H1 (cell line): ENCODE results near the gene PHLPP1. TPM values are rescaled to one million over a fixed set of nuclear protein-coding genes. Genes with fewer than 3 reads are reported as not detected.

Experiments used
- CTCF ChIA-PET: fragments of 300-600 bp; sonication (Branson Sonifier 250); formaldehyde crosslinking; loops from one replicate; lab custom pipeline; 2021; ENCODE audit not compliant: partially characterized antibody; lab: Charles Lee
- POLR2A ChIA-PET: fragments of 300-600 bp; sonication (Branson Sonifier 250); formaldehyde crosslinking; loops from one replicate; lab custom pipeline; 2021; ENCODE audit warnings: inconsistent platforms; ENCODE audit not compliant: partially characterized antibody; lab: Charles Lee
- DNase-seq, 2 experiments: peaks; one replicate each; pipeline versions ENCODE4 v3.0.0 to v3.0.0-alpha.2; 2010 to 2022; ENCODE audit warnings: low spot score in 2 of 2, low read depth in 1 of 2, mixed read lengths in 1 of 2
- FAIRE-seq: peaks from 2 replicates; lab custom pipeline; 2011; peaks lifted over from hg19 to GRCh38; lab: Jason Lieb, UNC
- H2AFZ ChIP-seq: 2 replicates; pipeline ENCODE4 v1.8.1; 2012; ENCODE audit warnings: low read length, inconsistent platforms
- H2AK5ac ChIP-seq: 2 replicates; pipeline ENCODE4 v1.6.1; 2013; ENCODE audit warnings: low read depth, low read length
- H2BK120ac ChIP-seq: replicated peaks from 2 replicates; pipeline ENCODE3; 2013; ENCODE audit warnings: low read depth, low read length, inconsistent platforms
- H2BK12ac ChIP-seq: 2 replicates; pipeline ENCODE4 v1.6.1; 2013; ENCODE audit warnings: low read depth, low read length
- H2BK15ac ChIP-seq: 2 replicates; pipeline ENCODE4 v1.6.1; 2013; ENCODE audit warnings: low read length
- H2BK20ac ChIP-seq: 2 replicates; pipeline ENCODE4 v1.6.1; 2013; ENCODE audit warnings: low read length
- H2BK5ac ChIP-seq: 2 replicates; pipeline ENCODE4 v1.6.1; 2013; ENCODE audit warnings: low read depth, low read length
- H3K14ac ChIP-seq: 2 replicates; pipeline ENCODE4 v1.6.1; 2013; ENCODE audit warnings: inconsistent platforms; ENCODE audit not compliant: insufficient read length
- H3K18ac ChIP-seq: 2 replicates; pipeline ENCODE4 v1.6.1; 2013; ENCODE audit warnings: low read length; ENCODE audit errors: extremely low read depth
- H3K23ac ChIP-seq: 2 replicates; pipeline ENCODE4 v1.6.1; 2013; ENCODE audit warnings: inconsistent platforms; ENCODE audit not compliant: insufficient read length
- H3K23me2 ChIP-seq: 2 replicates; pipeline ENCODE4 v1.6.1; 2013; ENCODE audit warnings: low read depth, low read length
- H3K27ac ChIP-seq: 2 replicates; pipeline ENCODE4 v1.6.1; 2011; ENCODE audit warnings: low read depth, low read length, inconsistent platforms
- H3K27me3 ChIP-seq, 4 experiments: replicated peaks in 1 of 4; 1 replicate in 1 of 4; 2 replicates in 3 of 4; pipeline versions ENCODE4 v1.6.1 to v1.8.1; 2011 to 2013; ENCODE audit warnings: low read length in 3 of 4, mild to moderate bottlenecking in 3 of 4, inconsistent platforms in 2 of 4, mixed read lengths in 2 of 4, moderate library complexity in 1 of 4; ENCODE audit not compliant: control insufficient read depth in 3 of 4, insufficient read depth in 3 of 4; ENCODE audit errors: extremely low read depth in 1 of 4
- H3K36me3 ChIP-seq, 4 experiments: 2 replicates each; pipeline versions ENCODE4 v1.6.1 to v1.8.1; 2011 to 2013; ENCODE audit warnings: mild to moderate bottlenecking in 4 of 4, low read length in 3 of 4, moderate library complexity in 2 of 4, control low read depth in 1 of 4, inconsistent platforms in 1 of 4; ENCODE audit not compliant: insufficient read depth in 4 of 4, control insufficient read depth in 2 of 4
- H3K4ac ChIP-seq: replicated peaks from 2 replicates; pipeline ENCODE3; 2013; ENCODE audit warnings: low read length, low read depth, mixed read lengths, inconsistent platforms; ENCODE audit not compliant: insufficient read length
- H3K4me1 ChIP-seq, 4 experiments: replicated peaks in 1 of 4; 1 replicate in 1 of 4; 2 replicates in 3 of 4; pipeline versions ENCODE4 v1.6.1 to v1.8.1; 2011 to 2013; ENCODE audit warnings: low read length in 3 of 4, inconsistent platforms in 2 of 4, mixed read lengths in 1 of 4; ENCODE audit not compliant: insufficient read depth in 4 of 4, control insufficient read depth in 3 of 4
- H3K4me2 ChIP-seq, 2 experiments: 2 replicates each; pipeline versions ENCODE4 v1.6.1 to v1.8.1; 2011 to 2013; ENCODE audit warnings: low read depth in 2 of 2, low read length in 2 of 2, control low read depth in 1 of 2, inconsistent platforms in 1 of 2, mild to moderate bottlenecking in 1 of 2; ENCODE audit not compliant: insufficient read depth in 1 of 2
- H3K4me3 ChIP-seq, 4 experiments: fragments of 200-600, 300-600 bp in 1 of 4; sonication (generic), shearing (Covaris generic), sonication (Bioruptor Twin) in 1 of 4; 2 replicates each; pipeline versions ENCODE4 v1.5.1 to v1.8.1; 2011 to 2016; ENCODE audit warnings: low read length in 4 of 4, low read depth in 3 of 4, control low read depth in 2 of 4, inconsistent platforms in 2 of 4, mild to moderate bottlenecking in 2 of 4, mixed read lengths in 1 of 4, moderate library complexity in 1 of 4; ENCODE audit not compliant: insufficient read depth in 2 of 4; ENCODE audit errors: extremely low read depth in 1 of 4
- H3K56ac ChIP-seq: replicated peaks from 2 replicates; pipeline ENCODE3; 2013; ENCODE audit warnings: low read depth, mild to moderate bottlenecking, mixed read lengths, low read length, inconsistent platforms; ENCODE audit not compliant: insufficient read length
- H3K79me1 ChIP-seq: 2 replicates; pipeline ENCODE4 v1.6.1; 2013; ENCODE audit warnings: low read depth, low read length, control low read depth
- H3K79me2 ChIP-seq, 2 experiments: 2 replicates each; pipeline versions ENCODE4 v1.6.1 to v1.8.1; 2012 to 2013; ENCODE audit warnings: low read length in 2 of 2, mild to moderate bottlenecking in 2 of 2, inconsistent platforms in 1 of 2; ENCODE audit not compliant: insufficient read depth in 2 of 2, control insufficient read depth in 1 of 2
- H3K9ac ChIP-seq, 4 experiments: replicated peaks in 1 of 4; 1 replicate in 1 of 4; 2 replicates in 3 of 4; pipeline versions ENCODE4 v1.6.1 to v1.8.1; 2011 to 2013; ENCODE audit warnings: low read depth in 3 of 4, low read length in 3 of 4, control low read depth in 2 of 4, mild to moderate bottlenecking in 2 of 4, moderate library complexity in 2 of 4, inconsistent platforms in 1 of 4; ENCODE audit errors: extremely low read depth in 1 of 4
- H3K9me3 ChIP-seq, 2 experiments: 2 replicates each; pipeline versions ENCODE4 v1.6.1 to v1.8.1; 2012 to 2013; ENCODE audit warnings: mild to moderate bottlenecking in 2 of 2, moderate library complexity in 2 of 2, control low read depth in 1 of 2, inconsistent platforms in 1 of 2, low read depth in 1 of 2, low read length in 1 of 2, mixed read lengths in 1 of 2; ENCODE audit not compliant: insufficient read depth in 2 of 2
- H4K20me1 ChIP-seq, 2 experiments: replicated peaks in 1 of 2; 2 replicates each; pipeline versions ENCODE3 to v1.8.1; 2011 to 2013; ENCODE audit warnings: inconsistent platforms in 2 of 2, low read length in 2 of 2, mild to moderate bottlenecking in 1 of 2; ENCODE audit not compliant: insufficient read depth in 2 of 2, control insufficient read depth in 1 of 2
- H4K5ac ChIP-seq: 2 replicates; pipeline ENCODE4 v1.6.1; 2013; ENCODE audit warnings: low read length, low read depth, mixed read lengths, inconsistent platforms; ENCODE audit not compliant: insufficient read length
- H4K8ac ChIP-seq: 2 replicates; pipeline ENCODE4 v1.8.0; 2013; ENCODE audit warnings: mild to moderate bottlenecking, moderate library complexity, low read length, inconsistent platforms; ENCODE audit not compliant: insufficient read depth; ENCODE audit errors: extremely low read depth
- H4K91ac ChIP-seq: replicated peaks from 2 replicates; pipeline ENCODE3; 2013; ENCODE audit warnings: low read length, mixed read lengths, inconsistent platforms; ENCODE audit not compliant: insufficient read length
- WGBS, 2 experiments: shearing (Covaris generic) in 1 of 2; methylation state at CpG; one replicate each; pipeline versions ENCODE4 v1.1.6 to v1.1.7; 2013 to 2015; ENCODE audit warnings: low lambda C conversion rate in 2 of 2, mixed read lengths in 2 of 2, inconsistent platforms in 1 of 2, low coverage in 1 of 2, missing lambda C conversion rate in 1 of 2; ENCODE audit not compliant: insufficient replicate concordance in 2 of 2, insufficient coverage in 1 of 2, insufficient read length in 1 of 2; ENCODE audit errors: extremely low coverage in 1 of 2, missing lambda C conversion rate in 1 of 2; 5-methylcytosine and 5-hydroxymethylcytosine counted together
- polyA plus RNA-seq, 7 experiments: library from polyadenylated mRNA; depleted of rRNA in 3 of 7; stranded (reverse) in 5 of 7; unstranded in 2 of 7; fragments of >200 nt in 5 of 7; fragments of 200-250 nt in 2 of 7; gene quantifications; 1 replicate in 5 of 7; 2 replicates in 1 of 7; 4 replicates in 1 of 7; pipeline versions ENCODE4 v1.2.1 to v1.2.3, GENCODE V29; 2011 to 2013; ENCODE audit warnings: missing spikeins in 2 of 7, mixed read lengths in 2 of 7
- total RNA-seq: library from RNA; stranded (reverse); fragmentation: NEBNext Ultra II Directional; extraction: Animal tissue kit (Norgen Biotek cat#: 25700); gene quantifications from 2 replicates; pipeline ENCODE4 v1.2.1, GENCODE V29; 2021

PHLPP1 gene
- total and polyA plus RNA-seq, 2 of the 8 experiments (the other 6 are each of a cell fraction or from before 2014, with no cell fraction given) = 28.0 to 66.3 TPM

DNA sequence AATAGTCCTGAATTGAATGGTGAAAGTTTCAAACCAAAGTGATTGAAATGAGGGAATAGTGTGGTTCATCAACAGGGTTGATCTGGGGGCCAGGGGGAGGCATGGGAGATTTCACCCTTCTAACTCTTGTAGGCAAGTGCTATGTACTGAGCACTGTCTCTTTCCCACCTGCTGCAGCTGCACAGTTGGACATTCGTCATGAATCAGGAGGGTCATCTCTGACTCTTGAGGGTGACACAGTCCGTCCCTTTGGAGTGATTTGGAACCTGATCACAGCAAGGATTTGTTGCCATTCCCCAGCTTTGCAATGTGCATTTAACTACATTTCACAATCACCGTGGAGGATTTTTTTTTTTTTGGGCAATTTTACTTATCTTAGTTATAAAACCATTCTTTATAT lies 224.6 kb downstream of the PHLPP1 start:
- peaks cover 0 to 18% (median 8%) of the 10 kb centered on the region in 4 experiments; a peak in 6 of 8 replicates for H3K36me3 ChIP-seq
- no peak overlapping the region for H2BK20ac ChIP-seq
- H4K8ac ChIP-seq = no peak overlapping the region
- no peak overlapping the region for H3K18ac ChIP-seq
- H3K4ac ChIP-seq = no peak overlapping the region
- H2BK12ac ChIP-seq = no peak overlapping the region
- H2BK5ac ChIP-seq = no peak overlapping the region
- no peak overlapping the region for H3K27ac ChIP-seq
- H2AK5ac ChIP-seq = no peak overlapping the region
- no peak overlapping the region for H2BK15ac ChIP-seq
- H2AFZ ChIP-seq = no peak overlapping the region
- no peaks in the 10 kb centered on the region; a peak in 1 of 4 replicates for H3K79me2 ChIP-seq
- H3K27me3 ChIP-seq = no peaks in the 10 kb centered on the region
- no peaks in the 10 kb centered on the region for H3K9me3 ChIP-seq
- H3K23me2 ChIP-seq = no peaks in the 10 kb centered on the region
- no peak overlapping the region for H3K23ac ChIP-seq
- H3K9ac ChIP-seq = no peak overlapping the region
- no peak overlapping the region for H3K14ac ChIP-seq
- CTCF ChIA-PET = interaction anchor here (0.6 kb wide), 1 partner anchor 244 kb away, joined by 4 read pairs; no protein-coding TSS in a partner anchor
- no peak overlapping the region for H4K91ac ChIP-seq
- no peak overlapping the region for H3K56ac ChIP-seq
- POLR2A ChIA-PET = no interaction called here
- DNase-seq (no peak), FAIRE-seq (no peak)
- no peak overlapping the region for H4K5ac ChIP-seq
- no peaks in the 10 kb centered on the region for H3K4me1 ChIP-seq
- 97% methylated on average over 3 of the region's 3 CpGs; no CpG with 5 or more reads in 1 of the 2 experiments for WGBS, 2 experiments
- H3K4me2 ChIP-seq = no peak overlapping the region
- no peak overlapping the region for H2BK120ac ChIP-seq
- H3K4me3 ChIP-seq = no peak overlapping the region
- no peaks in the 10 kb centered on the region for H3K79me1 ChIP-seq
- no peaks in the 10 kb centered on the region for H4K20me1 ChIP-seq
